ENCODE results near the gene LRRC63.

GRCh38 chr13:46303742-46304385 lies 92.1 kb downstream of the LRRC63 start:
- TF ChIP-seq ZNF580 (tag by site-specific recombination; IDR thresholded peaks at IDR 0.05) (no peak), ZNF169 (tag by site-specific recombination; IDR thresholded peaks at IDR 0.05) (no peak), ZNF76 (tag by site-specific recombination; IDR thresholded peaks at IDR 0.05; ENCODE audit: borderline replicate concordance, low read depth) (no peak), CTCF (tag by site-specific recombination; IDR thresholded peaks at IDR 0.05) (no peak), KLF9 (tag by site-specific recombination; IDR thresholded peaks at IDR 0.05; ENCODE audit: low read depth) (no peak)
